ENCODE data around the gene ISY1.

ISY1 gene

DNA sequence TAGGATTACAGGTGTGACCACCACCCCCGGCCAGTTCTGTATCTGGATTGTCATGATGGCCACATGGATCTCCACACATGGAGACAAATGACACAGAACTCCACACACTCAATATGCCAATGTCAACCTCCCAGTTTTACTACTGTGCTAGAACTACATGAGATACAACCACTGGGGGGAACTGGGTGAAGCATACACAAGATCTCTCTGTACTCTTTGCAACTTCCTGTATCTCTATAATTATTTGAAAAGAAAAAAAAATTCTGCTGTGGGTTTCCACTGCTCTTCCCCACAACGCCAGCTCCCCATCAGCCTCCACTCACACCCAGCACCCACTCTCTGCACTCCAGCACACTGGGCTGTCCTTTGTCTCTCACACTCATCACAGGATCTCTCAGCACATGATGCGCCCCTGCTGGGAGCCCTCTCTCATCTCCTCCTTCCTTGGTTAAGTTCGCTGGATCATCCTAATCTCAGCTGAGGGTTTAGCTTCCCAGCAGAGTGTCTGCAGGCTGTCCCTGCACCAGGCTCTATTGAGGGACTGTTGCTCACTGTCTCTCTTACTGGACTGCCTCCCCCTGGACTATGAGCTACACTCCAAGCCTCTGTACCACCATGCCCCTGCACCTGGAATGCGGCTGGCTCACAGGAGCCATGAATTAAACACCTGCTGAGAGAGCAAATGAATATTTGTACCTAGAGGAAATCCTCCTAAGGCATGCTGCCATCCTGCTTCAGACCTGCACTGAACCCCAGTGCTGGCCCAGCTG lies 28.6 kb downstream of the ISY1 start:
- peak; percentile 26 for DNase-seq
- no peak overlapping the region for H3K27ac ChIP-seq
- H3K36me3 ChIP-seq: peaks cover 65% of the 10 kb centered on the region
- H3K9me3 ChIP-seq (ENCODE audit: severe bottlenecking): no peaks in the 10 kb centered on the region
- H3K27me3 ChIP-seq (ENCODE audit: insufficient read depth, low read depth, severe bottlenecking): no peaks in the 10 kb centered on the region
- H3K4me3 ChIP-seq (ENCODE audit: low read depth, low read length): no peak overlapping the region
- TF ChIP-seq, protein P1, sequence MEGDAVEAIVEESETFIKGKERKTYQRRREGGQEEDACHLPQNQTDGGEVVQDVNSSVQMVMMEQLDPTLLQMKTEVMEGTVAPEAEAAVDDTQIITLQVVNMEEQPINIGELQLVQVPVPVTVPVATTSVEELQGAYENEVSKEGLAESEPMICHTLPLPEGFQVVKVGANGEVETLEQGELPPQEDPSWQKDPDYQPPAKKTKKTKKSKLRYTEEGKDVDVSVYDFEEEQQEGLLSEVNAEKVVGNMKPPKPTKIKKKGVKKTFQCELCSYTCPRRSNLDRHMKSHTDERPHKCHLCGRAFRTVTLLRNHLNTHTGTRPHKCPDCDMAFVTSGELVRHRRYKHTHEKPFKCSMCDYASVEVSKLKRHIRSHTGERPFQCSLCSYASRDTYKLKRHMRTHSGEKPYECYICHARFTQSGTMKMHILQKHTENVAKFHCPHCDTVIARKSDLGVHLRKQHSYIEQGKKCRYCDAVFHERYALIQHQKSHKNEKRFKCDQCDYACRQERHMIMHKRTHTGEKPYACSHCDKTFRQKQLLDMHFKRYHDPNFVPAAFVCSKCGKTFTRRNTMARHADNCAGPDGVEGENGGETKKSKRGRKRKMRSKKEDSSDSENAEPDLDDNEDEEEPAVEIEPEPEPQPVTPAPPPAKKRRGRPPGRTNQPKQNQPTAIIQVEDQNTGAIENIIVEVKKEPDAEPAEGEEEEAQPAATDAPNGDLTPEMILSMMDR (IDR thresholded peaks at IDR 0.05; ENCODE audit: low read depth, low read length): peak; percentile 6; the same call in 1 of the 2 replicates

DNA sequence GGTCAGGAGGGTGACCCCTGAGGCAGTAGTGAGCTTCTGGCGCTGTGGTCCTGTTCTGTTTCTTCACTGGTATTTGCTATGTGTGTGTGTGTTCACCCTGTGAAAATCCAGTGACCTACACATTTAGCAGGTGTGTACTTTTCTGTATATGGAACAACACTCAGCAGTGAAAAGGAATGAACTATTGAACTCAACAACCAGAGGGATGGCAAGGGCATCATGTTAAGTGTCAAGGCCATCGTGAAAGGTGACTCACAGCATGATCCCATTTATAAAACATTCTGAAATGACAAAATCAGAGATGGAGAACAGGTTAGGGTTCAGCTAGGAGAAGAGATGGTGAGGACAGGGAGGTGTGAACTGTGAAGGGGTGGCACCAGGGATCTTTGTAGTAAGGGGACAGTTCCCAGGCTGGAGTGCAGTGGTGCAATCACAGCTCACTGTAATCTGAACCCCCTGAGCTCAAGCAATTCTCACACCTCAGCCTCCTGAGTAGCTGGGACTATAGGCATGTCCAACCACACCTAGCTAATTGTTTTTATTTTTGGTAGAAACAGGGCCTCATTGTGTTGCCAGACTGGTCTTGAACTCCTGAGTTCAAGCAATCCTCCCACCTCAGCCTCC lies 29.3 kb downstream of the ISY1 start:
- Histone ChIP-seq H3K36me3 (peaks cover 62% of the 10 kb centered on the region), H3K27ac (no peak overlapping the region), H3K27me3 (ENCODE audit: insufficient read depth, low read depth, severe bottlenecking) (no peaks in the 10 kb centered on the region), H3K4me3 (ENCODE audit: low read depth, low read length) (no peak overlapping the region), H3K9me3 (ENCODE audit: severe bottlenecking) (no peaks in the 10 kb centered on the region)
- DNase-seq: no peak
- TF ChIP-seq, protein P1 (IDR thresholded peaks at IDR 0.05; ENCODE audit: low read depth, low read length): no peak

DNA sequence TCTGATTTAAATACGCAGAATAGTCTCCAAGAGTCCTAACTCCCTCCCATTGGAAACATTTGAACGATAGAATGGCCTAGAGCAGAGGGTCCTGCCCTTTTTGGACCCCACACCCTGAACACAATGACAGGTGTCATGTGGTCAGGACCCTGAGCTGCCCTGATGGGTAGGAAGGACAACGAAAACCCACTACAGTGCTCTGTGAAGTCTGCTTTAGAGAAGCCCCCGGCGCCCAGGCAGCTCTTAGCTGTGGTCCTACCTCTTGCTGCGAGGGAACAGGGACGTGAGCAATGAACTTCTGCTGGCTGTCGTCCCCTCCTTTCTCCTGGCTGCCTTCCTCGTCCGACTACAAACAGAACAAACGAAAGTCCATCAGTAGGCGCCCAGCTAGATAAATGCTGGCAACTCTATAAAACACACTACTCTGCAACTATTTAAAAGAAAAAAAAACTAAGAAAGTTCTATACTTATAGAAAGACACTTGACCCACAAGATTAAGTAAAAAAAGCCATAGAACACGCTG lies 30.5 kb downstream of the ISY1 start:
- H3K4me3 ChIP-seq (ENCODE audit: low read depth, low read length): no peak overlapping the region
- H3K27me3 ChIP-seq (ENCODE audit: insufficient read depth, low read depth, severe bottlenecking): no peaks in the 10 kb centered on the region
- no peak overlapping the region for H3K27ac ChIP-seq
- DNase-seq: no peak
- no peaks in the 10 kb centered on the region for H3K9me3 ChIP-seq (ENCODE audit: severe bottlenecking)
- peaks cover 61% of the 10 kb centered on the region for H3K36me3 ChIP-seq
- TF ChIP-seq, protein P1 (IDR thresholded peaks at IDR 0.05; ENCODE audit: low read depth, low read length): no peak

DNA sequence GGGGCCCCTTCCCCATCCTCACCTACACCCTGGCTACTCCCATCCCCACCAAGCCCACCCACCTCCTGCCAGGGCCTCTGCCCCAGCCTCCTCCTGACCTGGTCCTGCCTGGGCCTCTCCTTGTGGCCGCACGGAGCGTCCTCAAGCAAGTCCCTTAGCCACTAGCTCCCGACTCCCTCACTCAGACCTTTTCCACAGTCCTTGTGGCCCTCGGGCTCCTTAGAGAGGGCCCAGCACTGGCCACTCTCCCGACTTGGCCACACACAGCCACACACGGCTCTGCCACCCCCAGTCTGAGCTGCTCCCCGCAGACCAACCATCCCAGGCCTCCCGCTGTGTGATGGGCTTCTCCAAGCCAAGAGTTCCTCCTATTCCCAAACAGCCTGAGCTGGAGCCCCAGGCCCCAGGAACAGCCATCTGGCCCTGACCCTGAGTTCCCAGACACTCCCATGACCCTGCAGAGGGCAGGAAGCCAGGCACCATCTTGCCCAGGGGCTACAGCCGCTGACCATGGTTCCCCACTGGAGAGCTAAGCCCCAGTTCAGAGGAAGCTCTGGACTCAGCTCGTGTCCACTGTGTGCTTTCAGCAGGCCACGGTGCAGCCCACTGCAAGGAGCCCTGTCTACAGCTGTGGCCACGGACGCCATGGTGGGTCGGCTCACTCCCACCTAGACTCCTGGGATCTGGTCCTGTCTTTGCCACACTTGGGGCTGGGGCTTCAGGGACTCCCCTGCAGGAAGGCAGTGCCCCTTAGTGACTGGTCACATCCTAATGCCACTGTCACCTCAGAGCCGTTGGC lies 32.3 kb downstream of the ISY1 start:
- TF ChIP-seq, protein P1 (IDR thresholded peaks at IDR 0.05; ENCODE audit: low read depth, low read length): no peak
- no peaks in the 10 kb centered on the region for H3K9me3 ChIP-seq (ENCODE audit: severe bottlenecking)
- H3K27ac ChIP-seq: no peak overlapping the region
- no peak for DNase-seq
- peaks cover 43% of the 10 kb centered on the region for H3K36me3 ChIP-seq
- no peak overlapping the region for H3K4me3 ChIP-seq (ENCODE audit: low read depth, low read length)
- no peaks in the 10 kb centered on the region for H3K27me3 ChIP-seq (ENCODE audit: insufficient read depth, low read depth, severe bottlenecking)

DNA sequence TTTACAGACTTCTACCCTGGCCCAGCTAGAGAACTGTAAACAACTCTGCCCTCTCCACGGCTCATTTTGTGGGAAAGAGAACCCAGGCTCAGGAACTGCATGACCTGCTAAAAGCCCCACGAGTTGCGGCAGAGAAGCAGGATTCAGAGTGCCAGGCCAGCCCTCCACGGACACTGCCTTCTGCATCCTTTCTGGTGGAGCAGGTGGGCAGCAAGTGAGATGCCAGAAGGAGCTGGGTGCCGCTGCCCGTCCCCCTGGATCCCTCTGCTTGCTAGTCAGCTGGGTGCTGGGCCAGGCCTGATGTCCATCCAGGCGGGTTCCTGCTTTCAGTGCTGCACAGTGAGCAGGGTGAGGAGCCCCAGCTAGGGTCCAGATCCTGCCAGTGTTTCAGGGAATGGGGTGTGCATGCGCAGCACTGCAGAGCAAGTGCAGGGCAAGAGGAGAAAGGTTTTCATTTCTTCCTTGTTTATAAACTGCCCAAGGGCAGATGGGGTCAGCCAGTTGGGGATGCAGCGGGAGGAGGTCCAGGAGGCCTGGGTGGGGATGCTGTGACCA lies 34.1 kb downstream of the ISY1 start:
- peaks cover 26% of the 10 kb centered on the region for H3K36me3 ChIP-seq
- no peak for DNase-seq
- no peak overlapping the region for H3K4me3 ChIP-seq (ENCODE audit: low read depth, low read length)
- H3K27me3 ChIP-seq (ENCODE audit: insufficient read depth, low read depth, severe bottlenecking): no peaks in the 10 kb centered on the region
- TF ChIP-seq, protein P1 (IDR thresholded peaks at IDR 0.05; ENCODE audit: low read depth, low read length): no peak
- no peak overlapping the region for H3K27ac ChIP-seq
- H3K9me3 ChIP-seq (ENCODE audit: severe bottlenecking): no peaks in the 10 kb centered on the region
